GM12875 (cell line): ENCODE results near the gene MDGA2.
"Not testable (repeated sequence)": the region's sequence is repeated elsewhere in the genome, so short reads cannot be mapped to it uniquely, and the experiment has no call there.

Experiments used
- H3K4me3 ChIP-seq: one replicate; pipeline ENCODE4 v1.5.1; 2011; ENCODE audit warnings: low read depth, low read length, control low read depth
- TF ChIP-seq, protein P1 (sequence below): IDR thresholded peaks from 2 replicates; pipeline ENCODE4 v1.5.1; 2011; ENCODE audit warnings: low read depth, mild to moderate bottlenecking, control low read depth, inconsistent platforms, low read length, moderate library complexity, borderline replicate concordance; ENCODE audit not compliant: insufficient read depth

Gene MDGA2

DNA sequence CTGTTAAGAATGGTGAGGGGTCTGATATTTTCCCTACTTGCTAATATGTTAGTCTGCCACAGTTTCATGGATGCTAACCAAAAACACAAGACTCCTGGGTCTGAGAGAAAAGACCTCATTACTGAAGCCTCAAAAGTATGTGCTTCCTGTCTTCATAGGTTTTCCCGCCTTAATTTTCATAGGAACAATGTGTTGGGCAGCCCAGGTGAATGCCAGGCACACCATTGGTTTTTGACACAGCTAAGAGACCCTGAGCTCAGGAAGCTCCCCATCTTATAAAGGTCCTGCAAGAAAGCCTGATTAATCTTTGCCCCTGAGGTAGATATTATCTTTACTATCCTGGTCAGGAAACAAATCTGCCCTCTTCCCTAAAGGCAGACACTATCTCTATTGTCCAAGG, 464.1 kb downstream of the MDGA2 start:
- TF ChIP-seq, protein P1, sequence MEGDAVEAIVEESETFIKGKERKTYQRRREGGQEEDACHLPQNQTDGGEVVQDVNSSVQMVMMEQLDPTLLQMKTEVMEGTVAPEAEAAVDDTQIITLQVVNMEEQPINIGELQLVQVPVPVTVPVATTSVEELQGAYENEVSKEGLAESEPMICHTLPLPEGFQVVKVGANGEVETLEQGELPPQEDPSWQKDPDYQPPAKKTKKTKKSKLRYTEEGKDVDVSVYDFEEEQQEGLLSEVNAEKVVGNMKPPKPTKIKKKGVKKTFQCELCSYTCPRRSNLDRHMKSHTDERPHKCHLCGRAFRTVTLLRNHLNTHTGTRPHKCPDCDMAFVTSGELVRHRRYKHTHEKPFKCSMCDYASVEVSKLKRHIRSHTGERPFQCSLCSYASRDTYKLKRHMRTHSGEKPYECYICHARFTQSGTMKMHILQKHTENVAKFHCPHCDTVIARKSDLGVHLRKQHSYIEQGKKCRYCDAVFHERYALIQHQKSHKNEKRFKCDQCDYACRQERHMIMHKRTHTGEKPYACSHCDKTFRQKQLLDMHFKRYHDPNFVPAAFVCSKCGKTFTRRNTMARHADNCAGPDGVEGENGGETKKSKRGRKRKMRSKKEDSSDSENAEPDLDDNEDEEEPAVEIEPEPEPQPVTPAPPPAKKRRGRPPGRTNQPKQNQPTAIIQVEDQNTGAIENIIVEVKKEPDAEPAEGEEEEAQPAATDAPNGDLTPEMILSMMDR = no peak

DNA sequence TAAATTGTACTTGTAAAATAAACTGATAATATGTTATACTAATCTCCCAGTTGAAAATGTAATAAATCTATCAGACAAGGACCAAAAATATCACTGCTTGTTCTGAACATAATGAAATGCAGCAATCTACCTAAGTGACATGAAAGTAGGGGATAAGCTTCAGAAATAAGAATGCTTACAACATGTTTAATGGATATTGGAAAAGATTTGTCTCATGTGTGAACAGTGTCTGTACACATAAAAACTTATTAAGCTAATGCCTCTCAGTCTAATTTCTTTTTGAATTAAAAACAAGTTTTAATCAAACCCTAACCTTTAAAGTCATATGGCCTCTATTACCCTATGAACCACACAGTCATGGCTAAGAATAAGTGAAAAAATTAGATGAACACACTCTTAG, 465.3 kb downstream of the MDGA2 start:
- TF ChIP-seq, protein P1 = no peak
- H3K4me3 ChIP-seq = no peak overlapping the region

More for the DNA sequence above, 464.1 kb downstream of the MDGA2 start:
- no peak overlapping the region for H3K4me3 ChIP-seq

GRCh38 chr14:47208434-47208833, 467.0 kb downstream of the MDGA2 start:
- TF ChIP-seq, protein P1 = no peak
- H3K4me3 ChIP-seq = no peak overlapping the region

- H3K4me3 ChIP-seq = no peak overlapping the region
- TF ChIP-seq, protein P1 = no peak
Observed at GRCh38 chr14:47207617-47208016, 467.8 kb downstream of the MDGA2 start.

- H3K4me3 ChIP-seq = no peak overlapping the region
- TF ChIP-seq, protein P1 = no peak
Observed at GRCh38 chr14:47200740-47201139, 474.7 kb downstream of the MDGA2 start.

DNA sequence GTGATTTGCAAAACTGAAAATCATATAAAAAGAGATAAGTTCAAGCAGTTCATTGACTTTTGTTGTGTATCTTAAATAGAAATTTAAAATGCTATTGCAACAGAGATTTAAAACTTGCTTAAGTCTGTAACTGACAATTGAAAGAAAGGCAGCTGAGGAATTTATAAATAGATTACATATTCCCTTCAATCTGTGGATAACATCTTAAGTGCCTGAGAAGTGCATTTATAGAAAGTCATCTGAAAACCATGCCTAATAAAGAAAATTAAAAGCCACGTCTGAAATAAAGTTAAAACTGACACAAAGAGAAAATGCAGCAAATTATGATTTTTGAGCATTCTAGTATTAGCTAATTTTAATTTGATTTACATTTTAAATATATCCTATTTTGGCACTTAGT, 479.8 kb downstream of the MDGA2 start:
- H3K4me3 ChIP-seq = no peak overlapping the region
- TF ChIP-seq, protein P1 = no peak

GRCh38 chr14:47194055-47194454, 481.4 kb downstream of the MDGA2 start:
- H3K4me3 ChIP-seq = no peak overlapping the region
- TF ChIP-seq, protein P1 = no peak

GRCh38 chr14:47192203-47192602, 483.2 kb downstream of the MDGA2 start:
- H3K4me3 ChIP-seq = not testable (repeated sequence)
